ENCODE measurements around the gene SERINC5.

Gene SERINC5

DNA sequence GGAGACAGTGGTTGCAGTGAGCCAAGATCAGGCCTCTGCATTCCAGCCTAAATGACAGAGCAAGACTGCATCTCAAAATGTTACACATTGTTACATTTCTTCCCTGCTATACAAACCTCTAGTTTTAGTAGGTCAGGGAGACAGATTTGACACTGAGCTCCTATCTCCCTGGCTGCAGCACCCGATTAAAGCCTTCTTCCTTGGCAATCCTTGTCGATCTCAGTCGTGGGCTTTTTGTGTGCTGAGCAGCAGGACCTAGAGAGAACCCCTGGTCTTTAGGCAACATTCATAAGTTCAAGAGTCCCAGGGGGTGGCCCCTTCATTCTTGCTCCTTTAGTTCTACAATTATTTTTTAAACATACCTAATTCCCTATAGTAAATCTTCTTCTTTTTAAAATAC is 13.0 kb downstream of the SERINC5 start:
- ATAC-seq (ENCODE audit: low read depth): no peak
- peaks cover 8% of the 10 kb centered on the region for H3K9me3 ChIP-seq (ENCODE audit: severe bottlenecking)
- DNase-seq (ENCODE audit: low spot score): no peak

DNA sequence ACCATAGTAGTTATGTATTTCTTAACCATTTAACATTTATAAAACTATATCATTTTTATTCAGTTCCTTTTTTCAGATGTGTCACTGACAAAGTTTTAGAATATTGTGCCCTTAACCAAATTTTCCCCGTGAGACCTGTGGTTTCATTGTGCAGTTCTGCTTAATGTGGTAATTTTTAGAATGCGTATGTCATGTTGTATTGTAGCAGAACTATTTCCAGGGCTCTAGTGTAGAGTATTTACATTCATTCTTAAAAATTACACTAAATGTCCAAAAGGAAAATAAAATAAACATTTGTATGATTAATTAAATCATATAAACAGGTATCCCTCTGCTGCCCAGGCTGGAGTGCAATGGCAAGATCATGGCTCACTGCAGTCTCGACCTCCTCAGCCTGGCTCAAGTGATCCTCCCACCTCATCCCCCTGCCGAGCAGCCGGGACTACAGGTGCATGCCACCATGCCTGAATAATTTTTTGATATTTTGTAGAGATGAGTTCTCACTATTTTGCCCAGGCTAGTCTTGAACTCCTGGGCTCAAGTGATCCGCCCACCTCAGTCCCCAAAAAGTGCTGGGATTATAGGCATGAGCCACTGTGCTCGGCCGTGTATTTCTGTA is 15.4 kb downstream of the SERINC5 start:
- TF ChIP-seq, protein P1, sequence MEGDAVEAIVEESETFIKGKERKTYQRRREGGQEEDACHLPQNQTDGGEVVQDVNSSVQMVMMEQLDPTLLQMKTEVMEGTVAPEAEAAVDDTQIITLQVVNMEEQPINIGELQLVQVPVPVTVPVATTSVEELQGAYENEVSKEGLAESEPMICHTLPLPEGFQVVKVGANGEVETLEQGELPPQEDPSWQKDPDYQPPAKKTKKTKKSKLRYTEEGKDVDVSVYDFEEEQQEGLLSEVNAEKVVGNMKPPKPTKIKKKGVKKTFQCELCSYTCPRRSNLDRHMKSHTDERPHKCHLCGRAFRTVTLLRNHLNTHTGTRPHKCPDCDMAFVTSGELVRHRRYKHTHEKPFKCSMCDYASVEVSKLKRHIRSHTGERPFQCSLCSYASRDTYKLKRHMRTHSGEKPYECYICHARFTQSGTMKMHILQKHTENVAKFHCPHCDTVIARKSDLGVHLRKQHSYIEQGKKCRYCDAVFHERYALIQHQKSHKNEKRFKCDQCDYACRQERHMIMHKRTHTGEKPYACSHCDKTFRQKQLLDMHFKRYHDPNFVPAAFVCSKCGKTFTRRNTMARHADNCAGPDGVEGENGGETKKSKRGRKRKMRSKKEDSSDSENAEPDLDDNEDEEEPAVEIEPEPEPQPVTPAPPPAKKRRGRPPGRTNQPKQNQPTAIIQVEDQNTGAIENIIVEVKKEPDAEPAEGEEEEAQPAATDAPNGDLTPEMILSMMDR (IDR thresholded peaks at IDR 0.05; ENCODE audit: poor library complexity, severe bottlenecking): no peak
- Histone ChIP-seq H3K9me3 (ENCODE audit: severe bottlenecking) (peaks cover 8% of the 10 kb centered on the region), H3K27me3 (ENCODE audit: insufficient read depth, poor library complexity, severe bottlenecking) (no peaks in the 10 kb centered on the region), H3K27ac (ENCODE audit: poor library complexity, severe bottlenecking) (no peak overlapping the region), H3K4me1 (ENCODE audit: insufficient read depth, poor library complexity, severe bottlenecking) (peaks cover 2% of the 10 kb centered on the region), H3K4me3 (ENCODE audit: severe bottlenecking) (no peak overlapping the region), H3K36me3 (ENCODE audit: low read depth) (no peaks in the 10 kb centered on the region; the same call in 1 of the 2 replicates)
- no peak for ATAC-seq (ENCODE audit: low read depth)
- no peak for DNase-seq (ENCODE audit: low spot score)

More for the DNA sequence above, 13.0 kb downstream of the SERINC5 start:
- no peak overlapping the region for H3K4me3 ChIP-seq (ENCODE audit: severe bottlenecking)
- no peak overlapping the region for H3K27ac ChIP-seq (ENCODE audit: poor library complexity, severe bottlenecking)
- no peaks in the 10 kb centered on the region for H3K27me3 ChIP-seq (ENCODE audit: insufficient read depth, poor library complexity, severe bottlenecking)
- TF ChIP-seq, protein P1 (IDR thresholded peaks at IDR 0.05; ENCODE audit: poor library complexity, severe bottlenecking): no peak
- H3K4me1 ChIP-seq (ENCODE audit: insufficient read depth, poor library complexity, severe bottlenecking): peaks cover 23% of the 10 kb centered on the region
- H3K36me3 ChIP-seq (ENCODE audit: low read depth): no peaks in the 10 kb centered on the region; the same call in 1 of the 2 replicates

DNA sequence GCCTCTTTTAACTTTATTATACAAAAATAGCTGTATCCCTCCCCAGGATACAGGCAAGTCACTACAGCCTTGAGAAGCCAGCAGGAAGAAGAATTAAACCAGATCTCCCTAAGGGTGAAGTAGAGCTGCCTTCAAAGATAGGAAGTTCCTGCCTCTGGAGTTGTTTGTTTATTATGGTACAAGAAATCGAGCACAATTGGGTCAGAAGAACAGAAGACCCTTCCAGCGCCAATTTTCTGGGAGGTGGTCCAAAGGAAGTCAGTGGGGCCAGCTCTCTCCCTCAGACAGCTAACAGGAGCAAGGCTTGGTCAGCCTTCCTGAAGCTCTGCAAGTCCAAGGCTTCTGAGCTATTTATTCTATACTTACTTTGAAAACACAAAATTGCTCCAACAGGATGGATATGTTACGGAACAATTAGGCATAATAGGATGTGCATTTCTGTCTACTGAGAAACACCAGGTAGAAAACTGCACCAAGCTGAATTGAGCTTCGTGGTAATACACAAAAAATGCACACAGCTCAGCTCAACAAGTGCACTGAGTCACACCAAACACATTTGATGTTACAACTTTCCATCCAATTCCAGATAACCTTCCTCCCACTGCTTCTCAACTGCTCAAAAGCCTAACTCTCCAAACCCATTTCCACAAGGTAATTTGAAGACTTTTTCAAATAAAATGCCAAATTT is 16.0 kb downstream of the SERINC5 start:
- no peaks in the 10 kb centered on the region for H3K4me1 ChIP-seq (ENCODE audit: insufficient read depth, poor library complexity, severe bottlenecking)
- DNase-seq (ENCODE audit: low spot score) (no peak), ATAC-seq (ENCODE audit: low read depth) (no peak)
- H3K36me3 ChIP-seq (ENCODE audit: low read depth): no peaks in the 10 kb centered on the region; the same call in 1 of the 2 replicates
- no peak overlapping the region for H3K27ac ChIP-seq (ENCODE audit: poor library complexity, severe bottlenecking)
- H3K9me3 ChIP-seq (ENCODE audit: severe bottlenecking): peaks cover 8% of the 10 kb centered on the region
- TF ChIP-seq, protein P1 (IDR thresholded peaks at IDR 0.05; ENCODE audit: poor library complexity, severe bottlenecking): no peak
- H3K4me3 ChIP-seq (ENCODE audit: severe bottlenecking): no peak overlapping the region
- no peaks in the 10 kb centered on the region for H3K27me3 ChIP-seq (ENCODE audit: insufficient read depth, poor library complexity, severe bottlenecking)

DNA sequence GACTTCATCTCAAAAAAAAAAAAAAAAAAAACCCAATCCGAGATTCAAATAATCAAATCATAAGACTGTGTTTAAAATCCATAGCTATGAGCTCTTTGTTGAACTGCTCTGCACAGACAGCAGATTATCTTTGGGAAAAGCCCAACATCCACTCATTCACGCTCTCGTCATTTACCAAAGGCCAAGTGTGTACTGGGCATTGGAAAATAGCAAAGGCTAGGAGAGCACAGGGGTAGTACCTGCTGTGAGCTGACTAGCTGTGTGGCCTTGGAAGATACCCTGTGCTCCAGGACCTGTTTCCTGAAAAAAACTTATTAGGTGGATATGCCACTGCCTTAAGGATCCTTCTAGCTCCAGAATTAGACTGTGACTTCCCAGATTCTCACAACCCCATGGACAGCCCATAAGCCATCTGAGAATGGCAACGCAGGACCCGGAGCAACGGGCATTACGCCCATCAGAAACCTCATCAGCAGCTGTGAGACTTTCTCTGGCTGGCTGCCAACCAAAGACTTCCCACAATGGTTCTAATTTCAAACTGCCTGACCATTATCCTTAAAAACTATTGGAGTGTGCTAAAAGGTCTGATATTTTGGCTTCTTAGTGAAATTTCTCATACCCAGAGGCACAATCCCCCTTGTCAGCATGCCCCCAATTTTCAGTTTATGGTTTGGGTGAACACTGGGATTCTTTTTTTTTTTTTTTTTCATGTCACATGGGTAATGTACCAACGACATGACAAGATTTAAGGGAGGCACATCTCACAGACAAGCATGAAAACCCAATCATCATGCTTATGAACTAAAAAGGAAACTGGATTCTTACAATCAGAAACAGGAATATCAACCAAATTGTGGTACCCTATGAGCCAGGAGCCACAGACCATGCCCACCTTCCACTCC is 16.8 kb downstream of the SERINC5 start:
- Histone ChIP-seq H3K4me3 (ENCODE audit: severe bottlenecking) (no peak overlapping the region), H3K27me3 (ENCODE audit: insufficient read depth, poor library complexity, severe bottlenecking) (no peaks in the 10 kb centered on the region), H3K36me3 (ENCODE audit: low read depth) (no peaks in the 10 kb centered on the region; the same call in 1 of the 2 replicates), H3K27ac (ENCODE audit: poor library complexity, severe bottlenecking) (no peak overlapping the region), H3K4me1 (ENCODE audit: insufficient read depth, poor library complexity, severe bottlenecking) (no peaks in the 10 kb centered on the region), H3K9me3 (ENCODE audit: severe bottlenecking) (peaks cover 8% of the 10 kb centered on the region)
- DNase-seq (ENCODE audit: low spot score) (no peak), ATAC-seq (ENCODE audit: low read depth) (no peak)
- TF ChIP-seq, protein P1 (IDR thresholded peaks at IDR 0.05; ENCODE audit: poor library complexity, severe bottlenecking): no peak
